GM18870 (cell line): ENCODE measurements around the gene SIAH2.

ENCODE experiments used
- ATAC-seq: cut with Tn5 transposase; IDR thresholded peaks from one replicate; pipeline ENCODE4 v1.9.1; 2021; ENCODE audit warnings: moderate library complexity; ENCODE audit not compliant: unreplicated experiment

SIAH2 gene

GRCh38 chr3:150736316-150736719, 26.7 kb downstream of the SIAH2 start:
- ATAC-seq = no peak

- ATAC-seq = no peak
Observed at GRCh38 chr3:150734795-150735119, 28.2 kb downstream of the SIAH2 start.

GRCh38 chr3:150733936-150734794, 28.8 kb downstream of the SIAH2 start:
- no peak for ATAC-seq

GRCh38 chr3:150733373-150733935, 29.5 kb downstream of the SIAH2 start:
- ATAC-seq = no peak

- no peak for ATAC-seq
Observed at GRCh38 chr3:150729682-150730360, 33.1 kb downstream of the SIAH2 start.

GRCh38 chr3:150727653-150728502, 35.1 kb downstream of the SIAH2 start:
- no peak for ATAC-seq

GRCh38 chr3:150725548-150725947, 37.4 kb downstream of the SIAH2 start:
- ATAC-seq = no peak

GRCh38 chr3:150723946-150724345, 39.0 kb downstream of the SIAH2 start:
- ATAC-seq = no peak

GRCh38 chr3:150722267-150722666, 40.7 kb downstream of the SIAH2 start:
- ATAC-seq = no peak

GRCh38 chr3:150721285-150722130, 41.5 kb downstream of the SIAH2 start:
- no peak for ATAC-seq

- no peak for ATAC-seq
Observed at GRCh38 chr3:150720444-150720843, 42.5 kb downstream of the SIAH2 start.

- ATAC-seq = no peak
Observed at GRCh38 chr3:150710097-150710496, 52.9 kb downstream of the SIAH2 start.

GRCh38 chr3:150703756-150704344, 59.1 kb downstream of the SIAH2 start, which contains the start of gene ERICH6:
TSS of gene ERICH6 (minus strand) at chr3:150703920. CDS start at chr3:150703898, 22 bp downstream.
- peak; percentile 92 for ATAC-seq

GRCh38 chr3:150703299-150703755, 59.6 kb downstream of the SIAH2 start:
- no peak for ATAC-seq

GRCh38 chr3:150699068-150699639, 63.8 kb downstream of the SIAH2 start:
- ATAC-seq = no peak

GRCh38 chr3:150697646-150698045, 65.3 kb downstream of the SIAH2 start:
- no peak for ATAC-seq

- no peak for ATAC-seq
Observed at GRCh38 chr3:150691414-150692040, 71.4 kb downstream of the SIAH2 start.
